ENCODE results near the gene AMFR. TPM values are rescaled to one million over a fixed set of nuclear protein-coding genes. Genes with fewer than 3 reads are reported as not detected.

Gene AMFR
- total RNA-seq, 2 experiments from 2014 or later, result 26.7 to 33.0 TPM

DNA sequence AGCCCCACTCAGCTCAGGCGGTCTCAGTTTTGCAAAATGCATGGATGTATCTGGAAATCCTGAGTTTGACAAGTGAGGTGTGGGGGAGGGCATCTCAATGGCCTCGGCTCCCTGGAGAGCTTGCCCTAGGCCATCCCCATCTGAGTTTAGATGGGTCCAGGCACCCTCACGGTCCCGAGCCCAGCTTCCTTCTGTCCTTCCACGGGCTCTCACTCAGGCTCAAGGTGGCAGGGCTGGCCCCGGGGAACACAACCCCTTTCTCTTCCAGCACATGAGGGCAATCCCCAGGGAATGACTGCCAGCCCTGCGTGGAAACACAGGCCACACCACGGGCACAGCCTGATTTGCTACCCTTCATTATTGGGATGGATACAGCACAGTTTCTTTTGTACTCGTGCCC, 58.4 kb downstream of the AMFR start:
- no peak overlapping the region for H3K27ac Mint-ChIP-seq

DNA sequence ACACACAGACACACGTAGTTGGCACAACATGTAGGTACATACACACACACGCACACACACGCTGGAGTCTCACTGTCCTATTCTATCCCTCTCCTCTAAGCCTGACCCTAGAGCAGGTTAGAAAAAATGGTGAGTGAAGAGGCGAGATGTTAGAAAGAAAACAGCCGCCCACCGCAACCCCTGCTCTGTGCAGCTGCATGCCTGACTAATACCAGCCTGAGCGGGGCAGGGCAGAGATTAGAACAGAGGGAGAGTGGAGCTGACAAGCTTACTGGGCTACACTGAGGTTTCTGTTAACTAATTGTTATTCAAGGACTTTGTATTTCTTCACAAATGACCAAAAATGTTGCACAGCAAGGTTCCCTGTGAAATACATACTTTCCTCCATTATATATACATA, 59.8 kb downstream of the AMFR start:
- intact Hi-C loops (cut with micrococcal nuclease), result no loop called here
- Mint-ChIP-seq H3K27me3 (ENCODE audit: low read depth) (no peaks in the 10 kb centered on the region), H3K27ac (no peak overlapping the region), H3K4me3 (no peak overlapping the region), H3K9me3 (no peaks in the 10 kb centered on the region), H3K4me1 (ENCODE audit: low read depth) (no peaks in the 10 kb centered on the region), H3K36me3 (ENCODE audit: low read depth) (peaks cover 9% of the 10 kb centered on the region)
- CTCF ChIA-PET, result interaction anchor here (0.6 kb wide), 1 partner anchor 17 kb away, joined by 3 read pairs; no protein-coding TSS in a partner anchor
- no peak for DNase-seq

More for the DNA sequence above, 58.4 kb downstream of the AMFR start:
- no peak for DNase-seq
- peaks cover 1% of the 10 kb centered on the region for H3K4me1 Mint-ChIP-seq (ENCODE audit: low read depth)
- peaks cover 7% of the 10 kb centered on the region for H3K36me3 Mint-ChIP-seq (ENCODE audit: low read depth)
- H3K9me3 Mint-ChIP-seq, result no peaks in the 10 kb centered on the region
- no peaks in the 10 kb centered on the region for H3K27me3 Mint-ChIP-seq (ENCODE audit: low read depth)
- intact Hi-C loops (cut with micrococcal nuclease), result no loop called here
- CTCF ChIA-PET, result no interaction called here
- H3K4me3 Mint-ChIP-seq, result no peak overlapping the region

DNA sequence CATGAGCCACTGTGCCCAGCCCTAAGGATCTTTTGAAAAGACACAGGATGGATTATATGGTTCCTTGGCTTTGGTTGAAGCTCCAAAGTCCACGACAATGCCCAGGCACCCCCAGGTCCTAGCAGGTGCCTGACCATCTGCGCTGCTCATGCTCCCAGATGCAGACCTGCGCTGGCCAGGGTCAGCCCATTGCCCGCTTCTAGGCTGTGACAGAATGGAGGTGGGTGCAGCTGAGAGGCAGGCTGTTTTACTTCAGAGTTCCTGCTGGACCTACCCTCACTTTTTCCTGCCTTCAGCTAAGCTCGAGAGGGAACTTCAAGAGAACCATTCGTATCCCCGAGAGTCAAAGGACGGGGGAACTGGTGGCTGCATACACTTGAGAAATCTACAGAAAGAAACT, 60.5 kb downstream of the AMFR start:
- no peak overlapping the region for H3K27ac Mint-ChIP-seq
- H3K4me1 Mint-ChIP-seq (ENCODE audit: low read depth), result peaks cover 2% of the 10 kb centered on the region
- CTCF ChIA-PET, result no interaction called here
- H3K9me3 Mint-ChIP-seq, result no peaks in the 10 kb centered on the region
- intact Hi-C loops (cut with micrococcal nuclease), result no loop called here
- H3K27me3 Mint-ChIP-seq (ENCODE audit: low read depth), result no peaks in the 10 kb centered on the region
- H3K36me3 Mint-ChIP-seq (ENCODE audit: low read depth), result peaks cover 12% of the 10 kb centered on the region
- DNase-seq, result no peak
- H3K4me3 Mint-ChIP-seq, result no peak overlapping the region

DNA sequence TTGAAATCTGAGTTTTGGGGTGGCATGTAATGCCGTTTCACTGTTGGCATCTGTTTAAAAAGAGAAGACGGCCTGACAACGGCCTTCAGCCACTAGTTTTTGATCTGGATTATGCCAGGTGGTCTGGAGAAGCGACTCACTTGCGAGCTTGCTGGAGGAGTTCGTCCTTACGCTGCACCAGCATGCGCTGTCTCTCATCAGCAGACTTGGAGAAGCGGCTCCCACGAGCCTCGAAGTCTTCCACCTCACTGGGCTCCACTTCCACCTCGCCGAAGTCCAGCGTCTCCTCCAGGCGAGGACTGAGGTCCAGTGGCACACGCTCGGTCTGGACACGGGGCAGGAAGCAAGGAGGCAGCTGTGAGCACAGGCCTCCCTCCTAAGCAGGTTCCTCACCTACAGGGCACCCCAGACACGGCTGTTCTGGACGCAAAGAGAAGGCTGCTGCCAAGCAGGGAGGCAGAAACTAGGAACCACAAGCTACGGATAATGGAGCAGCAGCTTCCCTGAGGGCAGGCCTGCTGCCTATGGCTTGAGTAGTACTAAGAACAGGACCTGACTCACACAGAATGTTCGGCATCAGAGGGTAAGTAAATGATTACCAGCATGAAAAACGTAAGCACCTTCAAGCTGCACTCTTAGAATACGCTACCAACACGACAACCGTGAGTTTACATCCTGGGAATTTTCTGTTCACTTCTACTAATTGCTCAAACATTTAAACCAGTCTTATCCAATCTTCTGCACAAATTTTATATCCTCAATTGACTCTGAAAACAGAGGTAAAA, 61.4 kb downstream of the AMFR start:
- intact Hi-C loops (cut with micrococcal nuclease), result no loop called here
- DNase-seq, result no peak
- H3K36me3 Mint-ChIP-seq (ENCODE audit: low read depth), result peaks cover 12% of the 10 kb centered on the region
- no peaks in the 10 kb centered on the region for H3K27me3 Mint-ChIP-seq (ENCODE audit: low read depth)
- CTCF ChIA-PET, result interaction anchor here (0.9 kb wide), 1 partner anchor 45 kb away, joined by 6 read pairs; no protein-coding TSS in a partner anchor
- H3K27ac Mint-ChIP-seq, result no peak overlapping the region
- H3K4me1 Mint-ChIP-seq (ENCODE audit: low read depth), result peaks cover 10% of the 10 kb centered on the region
- H3K9me3 Mint-ChIP-seq, result no peaks in the 10 kb centered on the region
- no peak overlapping the region for H3K4me3 Mint-ChIP-seq

DNA sequence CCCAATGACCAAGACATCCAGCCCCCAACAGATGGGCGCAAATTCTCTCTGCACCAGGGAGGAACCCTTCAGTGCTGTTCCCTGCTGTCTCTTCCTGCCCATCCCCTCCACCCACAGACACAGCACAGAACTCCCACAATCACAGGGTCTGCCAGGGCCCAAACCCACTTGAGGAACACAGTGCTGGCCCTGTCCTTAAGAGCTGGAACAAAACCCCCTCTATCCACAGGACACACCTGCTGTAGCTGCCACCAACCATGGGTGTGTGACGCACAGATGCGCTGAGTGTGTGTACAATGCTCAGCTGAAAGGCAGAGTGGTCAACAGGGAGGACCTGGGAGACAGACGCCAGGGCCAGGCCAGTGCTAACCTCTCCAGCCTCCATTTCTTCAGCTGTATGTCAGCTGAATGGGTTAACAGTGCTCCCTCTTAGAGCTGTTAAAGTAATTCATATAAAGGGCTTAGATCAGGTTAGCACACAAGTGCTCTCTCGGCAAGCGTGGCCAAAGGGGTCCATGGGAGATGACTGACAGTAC, 62.1 kb downstream of the AMFR start:
- Mint-ChIP-seq H3K4me1 (ENCODE audit: low read depth) (peaks cover 13% of the 10 kb centered on the region), H3K27me3 (ENCODE audit: low read depth) (no peaks in the 10 kb centered on the region), H3K27ac (no peak overlapping the region), H3K36me3 (ENCODE audit: low read depth) (peaks cover 12% of the 10 kb centered on the region), H3K9me3 (no peaks in the 10 kb centered on the region), H3K4me3 (no peak overlapping the region)
- DNase-seq, result no peak
- CTCF ChIA-PET, result interaction anchor here (0.9 kb wide), 1 partner anchor 45 kb away, joined by 6 read pairs; no protein-coding TSS in a partner anchor
- intact Hi-C loops (cut with micrococcal nuclease), result no loop called here

DNA sequence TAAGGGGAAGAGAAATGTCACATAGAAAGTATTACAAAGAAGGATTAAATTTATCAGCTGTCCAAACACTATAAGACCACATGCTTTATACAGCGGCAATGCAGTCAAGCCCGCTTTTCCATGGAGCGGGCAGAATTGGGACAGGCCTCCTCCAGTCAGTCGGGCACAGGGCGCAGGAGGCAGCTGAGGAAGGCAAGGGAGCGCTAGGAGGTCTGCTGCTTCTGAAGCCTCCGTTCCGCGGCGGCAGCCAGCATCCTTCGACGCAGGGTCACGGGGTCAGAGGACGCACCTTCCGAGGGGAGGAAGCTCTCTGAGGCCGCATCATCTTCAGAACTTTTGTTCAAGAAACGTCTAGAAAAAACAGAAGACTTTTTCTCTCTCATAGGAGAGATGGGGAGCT, 62.6 kb downstream of the AMFR start:
- Mint-ChIP-seq H3K36me3 (ENCODE audit: low read depth) (peaks cover 12% of the 10 kb centered on the region), H3K9me3 (no peaks in the 10 kb centered on the region), H3K4me1 (ENCODE audit: low read depth) (peaks cover 13% of the 10 kb centered on the region), H3K27me3 (ENCODE audit: low read depth) (no peaks in the 10 kb centered on the region), H3K27ac (no peak overlapping the region), H3K4me3 (no peak overlapping the region)
- DNase-seq, result no peak
- intact Hi-C loops (cut with micrococcal nuclease), result no loop called here
- CTCF ChIA-PET, result interaction anchor here (0.9 kb wide), 1 partner anchor 44 kb away, joined by 6 read pairs; no protein-coding TSS in a partner anchor

DNA sequence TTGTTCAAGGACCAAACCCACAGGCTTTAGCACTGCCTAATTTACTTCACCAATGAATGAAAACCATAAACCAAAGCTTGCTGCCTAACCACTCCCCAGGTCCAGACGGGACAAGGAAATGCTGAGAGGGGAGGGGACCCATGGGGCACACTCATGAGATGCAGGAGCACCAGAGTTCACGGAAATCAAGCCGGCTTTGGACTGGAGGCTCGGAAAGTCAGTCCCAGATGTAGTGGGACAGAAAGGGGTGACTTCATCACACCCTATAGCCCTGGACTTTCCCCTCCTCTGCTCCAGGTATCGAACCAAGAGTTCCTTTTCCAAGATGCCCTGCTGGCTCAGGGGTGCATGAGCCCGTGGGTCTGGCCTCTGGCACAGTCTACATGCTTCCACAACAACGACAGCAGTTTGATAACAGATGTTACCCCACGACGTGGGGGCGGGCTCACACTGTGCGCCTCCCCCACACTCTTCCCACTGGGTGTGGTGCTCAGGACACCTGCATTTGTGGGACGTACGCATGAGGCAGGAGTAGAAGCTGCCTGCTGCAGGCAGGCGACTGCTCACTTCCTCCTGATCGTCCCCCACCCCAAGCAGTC, 63.2 kb downstream of the AMFR start:
- Mint-ChIP-seq H3K9me3 (no peaks in the 10 kb centered on the region), H3K4me1 (ENCODE audit: low read depth) (peaks cover 18% of the 10 kb centered on the region), H3K36me3 (ENCODE audit: low read depth) (peaks cover 12% of the 10 kb centered on the region), H3K4me3 (no peak overlapping the region), H3K27me3 (ENCODE audit: low read depth) (no peaks in the 10 kb centered on the region), H3K27ac (no peak overlapping the region)
- intact Hi-C loops (cut with micrococcal nuclease), result no loop called here
- DNase-seq, result no peak
- CTCF ChIA-PET, result no interaction called here

DNA sequence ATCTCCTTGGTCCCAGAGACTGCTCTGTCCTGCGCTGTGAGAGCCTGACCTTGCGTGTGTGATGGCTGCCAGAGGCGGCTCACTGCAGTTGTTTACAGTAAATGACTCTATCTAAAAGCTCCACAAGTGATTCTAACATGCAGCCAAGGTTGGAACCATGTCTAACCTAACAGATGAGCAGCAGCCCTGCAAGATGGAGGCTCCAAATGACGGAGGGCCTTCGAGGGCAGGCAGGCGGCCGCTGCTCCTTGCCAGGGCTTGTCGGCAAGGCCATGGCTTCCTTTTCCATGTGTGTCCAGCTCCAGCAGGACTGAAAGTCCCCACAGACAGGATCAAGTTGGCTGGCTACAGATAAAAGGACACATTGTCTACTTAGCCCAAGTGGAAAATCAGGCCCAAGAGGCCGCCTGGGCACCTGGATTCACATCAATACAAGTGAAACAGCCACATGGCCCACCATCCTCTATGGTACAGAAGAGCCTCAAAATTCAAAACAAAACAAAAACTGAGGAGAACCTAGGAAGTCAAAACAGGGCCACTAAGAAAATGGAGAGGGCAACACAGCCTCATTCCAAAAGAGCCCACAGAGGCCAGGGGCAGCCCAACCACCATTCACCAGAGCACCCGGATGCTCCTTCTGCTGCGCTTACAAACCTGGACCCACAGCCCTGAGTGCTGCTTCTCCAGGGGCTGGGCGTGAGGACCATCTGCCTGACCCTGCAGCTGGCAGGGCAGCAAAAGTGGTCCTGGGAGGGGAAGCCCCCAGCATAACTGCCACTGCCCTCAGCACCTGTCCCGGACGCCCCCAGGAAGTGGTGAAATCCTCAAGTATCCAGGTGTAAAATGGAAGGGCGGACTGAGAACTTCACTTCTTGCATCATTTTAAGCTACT, 65.0 kb downstream of the AMFR start:
- Mint-ChIP-seq H3K36me3 (ENCODE audit: low read depth) (peaks cover 9% of the 10 kb centered on the region), H3K4me1 (ENCODE audit: low read depth) (peaks cover 31% of the 10 kb centered on the region), H3K27ac (peak overlapping the region; percentile 9), H3K27me3 (ENCODE audit: low read depth) (no peaks in the 10 kb centered on the region), H3K4me3 (no peak overlapping the region), H3K9me3 (no peaks in the 10 kb centered on the region)
- CTCF ChIA-PET, result no interaction called here
- DNase-seq, result no peak
- intact Hi-C loops (cut with micrococcal nuclease), result no loop called here

DNA sequence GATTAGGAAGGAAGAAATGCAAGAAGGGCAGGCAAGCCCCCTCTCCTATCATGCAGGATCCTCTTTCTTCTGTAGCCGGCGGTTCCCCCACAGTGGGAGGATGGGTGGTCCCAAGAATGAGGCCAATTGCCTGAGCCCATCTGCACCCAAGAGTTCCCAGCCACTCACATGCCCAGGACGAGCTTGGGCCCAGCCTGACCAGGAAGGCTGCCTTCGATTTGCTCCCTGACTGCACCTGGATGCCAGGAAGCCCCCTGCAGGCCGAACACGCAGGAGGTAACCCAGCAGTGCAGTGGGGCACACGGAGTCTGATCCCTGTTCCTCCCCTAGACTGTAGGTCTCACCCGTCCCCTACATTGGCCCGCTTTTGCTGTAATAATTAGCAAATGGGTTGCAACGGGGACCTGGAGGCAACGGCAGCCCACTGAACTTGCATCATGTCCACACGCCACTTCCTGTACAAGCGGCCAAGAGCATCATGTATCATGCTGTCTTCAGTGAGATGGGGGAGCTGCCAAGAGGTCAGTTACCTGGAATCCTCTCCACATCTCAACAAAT, 67.5 kb downstream of the AMFR start:
- Mint-ChIP-seq H3K4me1 (ENCODE audit: low read depth) (peaks cover 31% of the 10 kb centered on the region), H3K9me3 (no peaks in the 10 kb centered on the region), H3K27me3 (ENCODE audit: low read depth) (no peaks in the 10 kb centered on the region), H3K27ac (no peak overlapping the region), H3K36me3 (ENCODE audit: low read depth) (peaks cover 7% of the 10 kb centered on the region), H3K4me3 (no peak overlapping the region)
- CTCF ChIA-PET, result no interaction called here
- peak; percentile 4 for DNase-seq
- intact Hi-C loops (cut with micrococcal nuclease), result loop anchor here (1.0 to 5.0 kb wide), 7 partner anchors 67 to 344 kb away; partner anchors contain the start of genes AMFR, BBS2, MT1X and MT2A

DNA sequence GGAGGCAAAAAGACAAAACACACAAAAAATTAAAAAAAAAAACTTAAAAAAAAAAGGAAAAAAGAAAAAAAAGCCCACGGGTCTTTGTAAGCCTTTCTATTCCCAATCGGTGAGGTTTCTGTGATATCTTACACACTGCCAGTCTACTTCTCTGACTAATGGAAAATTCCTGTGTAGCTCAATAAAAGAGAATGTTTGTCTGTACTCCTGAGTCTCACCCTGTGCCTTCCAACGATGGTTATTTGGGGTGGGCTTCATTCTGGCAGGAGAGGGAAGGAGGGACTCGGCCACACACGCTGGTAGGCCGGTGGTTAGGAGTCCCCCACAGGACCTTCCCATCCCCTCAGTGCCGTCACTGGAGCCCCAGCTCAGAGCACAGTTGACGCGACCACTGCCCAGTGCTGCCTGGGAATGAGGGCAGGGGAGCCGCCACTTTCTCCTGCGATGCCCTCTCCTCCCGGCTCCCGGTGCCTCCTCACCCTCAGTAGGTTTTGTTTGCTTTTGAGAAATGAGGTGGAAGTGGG, 68.0 kb downstream of the AMFR start:
- intact Hi-C loops (cut with micrococcal nuclease), result loop anchor here (1.0 to 5.0 kb wide), 7 partner anchors 67 to 345 kb away; partner anchors contain the start of genes AMFR, BBS2, MT1X and MT2A
- Mint-ChIP-seq H3K36me3 (ENCODE audit: low read depth) (peaks cover 5% of the 10 kb centered on the region), H3K9me3 (no peaks in the 10 kb centered on the region), H3K27ac (peak overlapping the region; percentile 86), H3K27me3 (ENCODE audit: low read depth) (no peaks in the 10 kb centered on the region), H3K4me1 (ENCODE audit: low read depth) (peaks cover 31% of the 10 kb centered on the region), H3K4me3 (peak overlapping the region; percentile 74)
- CTCF ChIA-PET, result interaction anchor here (1.1 to 1.6 kb wide), 2 partner anchors 24 to 49 kb away, joined by 4 to 5 read pairs; no protein-coding TSS in a partner anchor
- DNase-seq, result peak; percentile 5
